Ishikawa (cell line): ENCODE data around the gene SH3RF2.

ENCODE experiments used
- CEBPB ChIP-seq: IDR thresholded peaks from 2 replicates; pipeline ENCODE4 v1.6.1; 2012
- EP300 ChIP-seq: IDR thresholded peaks from 2 replicates; pipeline ENCODE4 v1.6.1; 2012; ENCODE audit warnings: borderline replicate concordance
- MAX ChIP-seq: IDR thresholded peaks from 2 replicates; pipeline ENCODE4 v1.6.1; 2012
- NFIC ChIP-seq: IDR thresholded peaks from 2 replicates; pipeline ENCODE4 v1.6.1; 2012
- REST ChIP-seq: IDR thresholded peaks from 2 replicates; pipeline ENCODE4 v1.6.1; 2012; ENCODE audit warnings: low read depth, mild to moderate bottlenecking
- TAF1 ChIP-seq: IDR thresholded peaks from 2 replicates; pipeline ENCODE4 v1.6.1; 2012; ENCODE audit warnings: low read depth, mild to moderate bottlenecking
- TCF12 ChIP-seq: IDR thresholded peaks from 2 replicates; pipeline ENCODE4 v1.6.1; 2012; ENCODE audit warnings: low read depth
- USF1 ChIP-seq: IDR thresholded peaks from 2 replicates; pipeline ENCODE4 v1.6.1; 2012

- TF ChIP-seq NFIC (no peak), MAX (no peak), EP300 (no peak), TCF12 (no peak), USF1 (no peak), REST (no peak), TAF1 (no peak), CEBPB (no peak)
These were observed 137.0 kb downstream of the SH3RF2 start for GRCh38 chr5:146073239-146073900.
